Measurements from ENCODE around the gene DGKI. TPM values are rescaled to one million over a fixed set of nuclear protein-coding genes. Genes with fewer than 3 reads are reported as not detected.

The DGKI gene
- total and polyA plus RNA-seq, 12 donors: 0.12 to 4.6 (median 1.1) TPM

- H3K27me3 ChIP-seq: no peaks in the 10 kb centered on the region
- no peak for DNase-seq
- H3K36me3 ChIP-seq (replicated peaks in 1 of 2): no peaks in the 10 kb centered on the region
- no peak overlapping the region for H3K4me3 ChIP-seq
- intact Hi-C loops (cut with DNase I): no loop called here
- no peaks in the 10 kb centered on the region for H3K9me3 ChIP-seq (replicated peaks in 1 of 3)
- WGBS, 4 donors: 54 to 65% (median 62%) methylated on average over 7 of the region's 7 CpGs
- TF ChIP-seq POLR2A (IDR thresholded peaks at IDR 0.05) (no peak), CTCF (IDR thresholded peaks at IDR 0.05) (no peak)
- H3K4me1 ChIP-seq (replicated peaks in 1 of 2): no peaks in the 10 kb centered on the region
- no peak overlapping the region for H3K27ac ChIP-seq
Observed at GRCh38 chr7:137829337-137829992, 17.3 kb downstream of the DGKI start.

- no peak overlapping the region for H3K27ac ChIP-seq
- intact Hi-C loops (cut with DNase I): no loop called here
- WGBS, 4 donors: 92 to 97% (median 95%) methylated on average over 1 of the region's 1 CpG
Observed at GRCh38 chr7:137828456-137828855, 18.3 kb downstream of the DGKI start.

GRCh38 chr7:137825489-137825888 is 21.3 kb downstream of the DGKI start:
- no peak overlapping the region for H3K4me3 ChIP-seq
- no peak for TF ChIP-seq CTCF (IDR thresholded peaks at IDR 0.05)
- no peak for TF ChIP-seq POLR2A (IDR thresholded peaks at IDR 0.05)
- no peaks in the 10 kb centered on the region for H3K36me3 ChIP-seq (replicated peaks in 1 of 2)
- no peaks in the 10 kb centered on the region for H3K9me3 ChIP-seq (replicated peaks in 1 of 3)
- intact Hi-C loops (cut with DNase I): no loop called here
- no peak overlapping the region for H3K27ac ChIP-seq
- H3K27me3 ChIP-seq: no peaks in the 10 kb centered on the region
- no peaks in the 10 kb centered on the region for H3K4me1 ChIP-seq (replicated peaks in 1 of 2)
- 83 to 97% (median 91%) methylated on average over 3 of the region's 3 CpGs for WGBS, 4 donors
- no peak for DNase-seq

More at GRCh38 chr7:137828456-137828855, 18.3 kb downstream of the DGKI start:
- Histone ChIP-seq H3K36me3 (replicated peaks in 1 of 2) (no peaks in the 10 kb centered on the region), H3K9me3 (replicated peaks in 1 of 3) (no peaks in the 10 kb centered on the region), H3K27me3 (no peaks in the 10 kb centered on the region), H3K4me1 (replicated peaks in 1 of 2) (no peaks in the 10 kb centered on the region), H3K4me3 (no peak overlapping the region)
- no peak for DNase-seq
- TF ChIP-seq POLR2A (IDR thresholded peaks at IDR 0.05): no peak
- TF ChIP-seq CTCF (IDR thresholded peaks at IDR 0.05): no peak

- TF ChIP-seq CTCF (IDR thresholded peaks at IDR 0.05) (no peak), POLR2A (IDR thresholded peaks at IDR 0.05) (no peak)
- 31 to 44% (median 38%) methylated on average over 7 to 8 of the region's 8 CpGs for whole genome bisulfite sequencing, 4 donors
- no peaks in the 10 kb centered on the region for H3K9me3 ChIP-seq (replicated peaks in 1 of 3)
- no peak overlapping the region for H3K4me3 ChIP-seq
- H3K27ac ChIP-seq: no peak overlapping the region
- no peaks in the 10 kb centered on the region for H3K4me1 ChIP-seq (replicated peaks in 1 of 2)
- peak; percentile 53 to 86 (median 67) for DNase-seq
- no peaks in the 10 kb centered on the region for H3K27me3 ChIP-seq
- intact Hi-C loops (cut with DNase I): no loop called here
- H3K36me3 ChIP-seq (replicated peaks in 1 of 2): no peaks in the 10 kb centered on the region
Observed at GRCh38 chr7:137820677-137821420, 25.9 kb downstream of the DGKI start.
